SK-N-SH (cell line): ENCODE data around the gene MARCHF4.

ENCODE experiments used
- POLR2AphosphoS5 ChIP-seq: IDR thresholded peaks from 2 replicates; pipeline ENCODE4 v1.6.1; 2012; ENCODE audit warnings: low read depth, low read length
- RAD21 ChIP-seq: IDR thresholded peaks from 2 replicates; pipeline ENCODE4 v1.6.1; 2012; ENCODE audit warnings: mild to moderate bottlenecking, low read length
- TF ChIP-seq, protein P1 (sequence below): IDR thresholded peaks from 2 replicates; pipeline ENCODE4 v1.4.0; 2012; ENCODE audit warnings: low read depth

DNA sequence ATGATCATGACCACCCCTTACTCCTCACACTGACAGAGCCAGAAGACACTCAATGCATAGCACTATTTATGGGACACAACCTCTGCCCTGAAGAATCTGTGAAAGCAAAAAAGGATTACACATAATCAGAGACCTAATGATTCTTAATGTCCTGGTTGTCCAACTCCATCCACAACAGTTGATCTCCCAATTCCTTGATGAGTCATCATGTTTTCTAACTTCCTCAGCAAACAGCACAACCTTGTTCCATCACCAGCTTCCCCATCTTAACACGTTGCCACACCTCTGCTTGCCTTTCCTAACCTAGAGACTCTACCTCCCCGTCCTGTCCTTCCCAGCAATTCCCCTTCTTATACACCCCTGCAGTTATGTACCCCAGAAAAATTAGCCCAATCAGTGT is 13.2 kb upstream of the MARCHF4 start:
- TF ChIP-seq RAD21 (no peak), POLR2AphosphoS5 (no peak)
- TF ChIP-seq, protein P1, sequence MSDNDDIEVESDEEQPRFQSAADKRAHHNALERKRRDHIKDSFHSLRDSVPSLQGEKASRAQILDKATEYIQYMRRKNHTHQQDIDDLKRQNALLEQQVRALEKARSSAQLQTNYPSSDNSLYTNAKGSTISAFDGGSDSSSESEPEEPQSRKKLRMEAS, result no peak
